Measurements from ENCODE around the gene ITGA7. TPM values are rescaled to one million over a fixed set of nuclear protein-coding genes. Genes with fewer than 3 reads are reported as not detected.

Gene ITGA7
- total RNA-seq, 1 donor from 2014 or later = 1.3 TPM

GRCh38 chr12:55720894-55721444 is 13.3 kb upstream of the ITGA7 start:
- intact Hi-C loops (cut with micrococcal nuclease) = no loop called here

DNA sequence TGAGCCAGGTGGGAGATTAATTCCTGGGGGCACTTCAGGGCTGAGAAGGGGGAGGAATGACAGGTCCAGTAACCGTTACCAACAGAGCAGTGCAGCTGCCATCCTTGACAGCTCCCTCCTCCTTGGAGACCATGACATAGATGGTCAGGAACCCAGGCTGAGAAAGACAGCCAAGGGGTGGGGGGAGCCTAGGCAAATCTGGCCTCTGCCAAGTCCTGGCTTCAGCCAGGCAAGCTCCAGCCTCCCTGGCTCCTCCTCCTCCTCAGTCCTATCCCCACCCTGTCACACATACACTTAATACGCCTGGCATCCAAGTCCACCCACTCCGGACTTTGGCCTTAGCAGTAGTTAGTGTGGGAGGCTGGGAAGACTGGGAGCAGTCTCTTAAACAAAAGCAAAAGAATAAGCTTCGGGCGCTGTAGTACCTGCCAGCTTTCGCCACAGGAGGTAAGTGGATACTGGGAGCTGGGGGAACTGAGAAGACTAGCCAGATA is 12.4 kb upstream of the ITGA7 start, which contains the start of gene RDH5:
RDH5 (plus strand) TSS at position 323 of the 494 bp plus-strand sequence. CDS start 792 bp downstream, outside the sequence.
- intact Hi-C loops (cut with micrococcal nuclease) = no loop called here

DNA sequence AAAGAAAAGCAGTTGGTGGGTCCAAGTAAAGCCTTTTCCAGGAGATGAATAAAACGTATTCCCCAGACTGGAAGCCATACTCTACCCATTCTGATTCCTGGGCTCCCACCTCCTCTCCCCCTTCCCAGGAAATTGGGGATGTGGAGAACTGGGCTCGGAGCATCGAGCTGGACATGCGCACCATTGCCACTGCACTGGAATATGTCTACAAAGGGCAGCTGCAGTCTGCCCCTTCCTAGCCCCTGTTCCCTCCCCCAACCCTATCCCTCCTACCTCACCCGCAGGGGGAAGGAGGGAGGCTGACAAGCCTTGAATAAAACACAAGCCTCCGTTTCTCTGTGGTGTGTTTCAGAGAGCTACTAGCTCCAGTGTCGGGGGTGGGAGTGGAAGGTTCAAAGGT is 11.7 kb upstream of the ITGA7 start:
- intact Hi-C loops (cut with micrococcal nuclease) = loop anchor here (5.0 to 10.0 kb wide), 4 partner anchors 918 to 1305 kb away; partner anchors contain the start of genes ITGA5 and NCKAP1L

- intact Hi-C loops (cut with micrococcal nuclease) = loop anchor here (5.0 to 10.0 kb wide), 4 partner anchors 919 to 1304 kb away; partner anchors contain the start of genes ITGA5 and NCKAP1L
These were observed 11.0 kb upstream of the ITGA7 start for GRCh38 chr12:55718624-55719275.

GRCh38 chr12:55718015-55718414 is 10.3 kb upstream of the ITGA7 start:
- intact Hi-C loops (cut with micrococcal nuclease) = loop anchor here (5.0 to 10.0 kb wide), 4 partner anchors 919 to 1303 kb away; partner anchors contain the start of genes ITGA5 and NCKAP1L

DNA sequence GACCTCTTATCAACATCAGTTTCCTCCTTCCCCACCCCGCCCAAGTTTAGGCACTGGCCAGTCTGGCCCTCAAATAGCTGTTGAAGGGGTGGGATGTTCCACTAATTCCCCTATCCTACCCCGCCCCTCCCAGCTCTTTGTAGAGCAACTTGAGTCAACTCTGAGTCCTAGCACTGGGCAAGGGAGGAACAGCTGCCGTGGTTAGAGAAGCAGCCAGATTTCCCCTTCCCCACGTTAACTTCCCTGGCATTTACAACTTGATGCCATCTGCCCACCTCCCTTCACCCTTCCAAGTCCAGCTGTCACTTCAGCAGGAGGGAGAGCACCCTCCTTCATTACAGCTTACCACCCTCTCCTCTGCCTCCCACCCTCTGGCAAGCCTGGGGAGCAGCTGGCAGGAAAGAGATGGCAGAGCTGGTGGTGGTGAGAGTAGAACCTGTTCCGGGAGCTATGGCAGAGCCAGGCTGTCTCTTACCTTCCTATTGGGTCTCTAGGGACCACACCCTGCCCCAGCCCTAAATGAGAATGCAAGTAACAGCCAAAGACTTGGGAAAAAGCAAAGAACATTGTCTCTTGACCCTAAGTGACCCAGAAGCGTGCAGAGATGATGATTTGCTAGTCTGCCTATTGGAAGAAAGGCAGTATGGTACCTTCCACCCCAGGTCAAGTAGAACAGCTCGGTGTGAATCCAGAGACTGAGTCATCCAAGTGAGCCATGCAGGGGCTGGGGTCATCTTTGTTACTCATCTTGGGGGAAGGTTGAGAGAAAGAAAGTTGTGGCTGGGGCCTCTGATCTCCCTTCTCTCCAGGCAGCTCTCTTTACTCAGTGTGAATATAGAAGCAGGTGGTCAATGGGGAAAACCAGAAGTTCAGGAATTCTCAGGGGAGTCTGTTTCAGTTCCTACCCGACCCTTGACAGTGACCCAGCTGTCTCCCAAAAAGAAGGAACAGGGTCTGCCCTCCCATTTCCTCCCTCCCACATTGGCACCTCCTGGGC is 9.6 kb upstream of the ITGA7 start:
- intact Hi-C loops (cut with micrococcal nuclease) = loop anchor here (2.0 to 10.0 kb wide), 6 partner anchors 71 to 1303 kb away; partner anchors contain the start of genes ITGA5 and NCKAP1L

- intact Hi-C loops (cut with micrococcal nuclease) = loop anchor here (1.0 to 10.0 kb wide), 13 partner anchors 8 to 1302 kb away; partner anchors contain the start of genes CD63, DNAJC14, ITGA5 and NCKAP1L
These were observed 8.9 kb upstream of the ITGA7 start for GRCh38 chr12:55716582-55716957.

- intact Hi-C loops (cut with micrococcal nuclease) = loop anchor here (1.0 to 10.0 kb wide), 14 partner anchors 8 to 1989 kb away; partner anchors contain the start of genes CALCOCO1, CD63, DNAJC14 and ITGA5
These were observed 8.3 kb upstream of the ITGA7 start, which contains the start of gene BLOC1S1 for GRCh38 chr12:55715833-55716581. Gene BLOC1S1 (plus strand): TSS chr12:55716046. CDS start chr12:55716052, 6 bp downstream.

GRCh38 chr12:55715169-55715764 is 7.6 kb upstream of the ITGA7 start:
- intact Hi-C loops (cut with micrococcal nuclease) = loop anchor here (2.0 to 10.0 kb wide), 5 partner anchors 922 to 1988 kb away; partner anchors contain the start of genes CALCOCO1, ITGA5 and NCKAP1L

GRCh38 chr12:55713721-55714120 is 6.0 kb upstream of the ITGA7 start:
- intact Hi-C loops (cut with micrococcal nuclease) = loop anchor here (2.0 to 10.0 kb wide), 2 partner anchors 1299 to 1987 kb away; partner anchors contain the start of genes CALCOCO1 and ITGA5

DNA sequence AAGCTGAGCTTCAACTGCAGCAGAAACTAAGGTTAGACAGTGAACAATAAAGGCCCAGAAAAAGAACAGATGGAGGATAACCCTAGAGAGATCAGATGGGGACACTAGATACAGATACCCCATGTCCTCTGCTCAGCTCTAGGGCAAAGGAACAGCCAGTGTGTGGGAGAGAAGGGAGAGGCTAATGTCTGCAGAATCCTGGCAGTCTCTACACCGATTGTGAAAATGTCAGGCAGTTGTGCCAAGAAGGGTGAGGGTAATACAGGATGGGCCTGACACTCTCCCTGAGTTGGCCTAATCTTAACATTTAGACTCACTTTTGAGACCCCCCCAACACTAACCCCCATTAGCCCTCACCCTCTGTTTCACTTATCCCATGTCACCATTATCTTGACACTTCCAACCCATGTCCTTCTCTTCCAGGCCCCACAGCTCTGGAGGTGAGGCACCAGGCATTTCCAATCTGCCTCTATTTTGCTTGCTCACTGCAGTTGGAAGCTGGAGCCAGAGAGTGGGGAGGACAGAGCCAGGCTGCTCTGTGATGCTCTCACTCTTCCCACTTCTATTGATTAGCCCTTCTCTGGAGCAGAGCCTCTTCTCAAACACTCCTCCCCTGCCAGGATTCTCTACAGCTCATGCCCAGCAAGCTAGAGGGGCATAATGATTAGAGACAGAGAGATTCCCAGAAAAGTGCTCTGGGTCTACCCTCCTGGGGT is 5.2 kb upstream of the ITGA7 start:
- intact Hi-C loops (cut with micrococcal nuclease) = loop anchor here (10.0 kb wide), 1 partner anchor 1298 kb away; the partner anchor contains the start of gene ITGA5

- intact Hi-C loops (cut with micrococcal nuclease) = loop anchor here (10.0 kb wide), 1 partner anchor 1297 kb away; the partner anchor contains the start of gene ITGA5
These were observed 4.3 kb upstream of the ITGA7 start for GRCh38 chr12:55711786-55712553.

DNA sequence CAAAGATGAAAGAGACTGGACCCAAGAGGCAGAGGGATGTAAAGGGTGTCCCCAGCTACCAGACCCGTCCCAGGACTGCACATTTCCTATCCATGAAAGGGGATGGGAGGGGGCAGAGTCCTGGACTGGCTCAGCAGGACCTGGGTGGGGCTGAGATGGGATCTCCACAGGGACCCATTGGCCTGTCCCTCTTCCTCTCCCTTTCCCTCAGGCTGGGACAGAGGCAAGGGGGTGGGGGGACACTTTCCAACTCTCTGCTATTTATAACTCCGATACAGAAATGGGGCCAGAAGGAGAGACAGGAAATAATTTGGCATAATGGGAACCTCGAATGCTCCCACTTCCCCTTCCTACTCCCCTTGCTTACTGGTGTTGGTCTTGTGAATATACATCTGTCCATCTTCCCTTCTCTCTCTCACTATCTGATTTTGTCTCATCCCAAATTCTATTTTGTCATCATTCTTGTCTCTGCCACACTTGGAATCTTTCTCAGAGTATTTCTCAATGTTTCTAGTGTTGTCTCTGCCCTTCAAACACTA is 1.1 kb upstream of the ITGA7 start:
- intact Hi-C loops (cut with micrococcal nuclease) = loop anchor here (2.0 kb wide), 1 partner anchor 62 kb away; no protein-coding TSS in a partner anchor

GRCh38 chr12:55707219-55707671 is 459 bp downstream of the ITGA7 start:
- intact Hi-C loops (cut with micrococcal nuclease) = no loop called here

DNA sequence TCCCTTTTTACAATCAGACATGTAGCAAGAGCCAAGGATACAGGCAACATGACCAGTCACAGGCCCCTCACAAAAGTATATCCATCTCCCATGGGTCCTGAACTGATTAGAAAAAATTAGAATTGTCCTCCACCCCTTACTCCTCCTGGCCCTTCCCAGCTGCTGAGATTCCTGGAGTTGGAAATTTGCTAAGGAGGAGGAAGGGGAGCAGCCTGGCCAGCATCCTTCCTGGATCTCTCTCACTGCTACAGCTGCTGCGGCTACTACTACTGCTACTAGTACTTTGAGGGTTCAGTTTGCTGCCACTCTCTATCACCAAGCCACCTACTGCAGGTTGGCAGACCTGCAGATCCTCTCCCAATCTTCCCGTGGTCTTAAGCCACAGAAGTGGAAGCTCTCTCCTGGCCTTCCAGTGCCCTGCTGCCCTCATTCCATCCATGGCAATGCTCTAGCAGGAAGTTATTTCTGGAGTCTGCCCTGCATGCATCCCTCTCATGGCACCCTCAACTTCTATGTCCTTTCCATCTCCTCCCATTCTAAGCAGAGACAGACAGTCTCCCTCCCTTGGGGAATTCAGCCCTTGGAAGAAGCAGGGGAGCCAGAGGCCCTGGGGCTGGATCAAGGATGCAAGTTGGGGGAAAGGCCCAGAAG is 1.0 kb downstream of the ITGA7 start:
- intact Hi-C loops (cut with micrococcal nuclease) = no loop called here

DNA sequence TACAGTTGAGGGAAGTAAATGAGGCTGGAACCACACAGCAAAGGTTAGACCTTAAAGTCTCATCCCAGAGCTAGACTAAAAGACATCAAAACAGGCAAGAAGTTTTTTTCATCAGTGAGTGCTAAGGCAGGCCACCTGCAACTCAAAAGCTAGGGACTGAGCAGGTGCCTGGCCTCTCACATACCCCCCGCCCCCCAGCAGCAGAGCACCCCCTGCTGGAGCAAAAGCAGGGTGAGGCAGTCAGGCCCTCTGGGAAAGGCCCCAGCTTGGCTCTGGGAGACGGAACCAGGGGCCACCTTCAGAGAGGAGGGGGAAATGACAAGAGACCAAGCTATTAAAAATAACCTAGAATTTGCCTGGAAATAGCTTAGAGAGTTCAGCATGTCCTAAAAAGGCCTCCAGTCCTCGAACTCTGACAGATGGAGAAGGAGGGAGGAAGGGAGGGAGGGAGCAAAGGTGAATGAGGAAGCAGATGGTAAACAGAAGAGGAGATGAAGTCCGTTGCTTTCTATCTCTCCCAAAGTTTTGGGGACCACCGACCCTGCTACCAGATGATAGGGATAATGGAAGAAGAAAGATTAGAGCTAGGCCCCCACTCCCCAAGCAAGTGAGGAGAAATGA is 1.8 kb downstream of the ITGA7 start:
- intact Hi-C loops (cut with micrococcal nuclease) = no loop called here
